H1 (cell line): Measurements from ENCODE around the gene MAGI1. TPM values are rescaled to one million over a fixed set of nuclear protein-coding genes. Genes with fewer than 3 reads are reported as not detected.

ENCODE experiments used
- CREB1 ChIP-seq: IDR thresholded peaks from 2 replicates; pipeline ENCODE4 v1.6.1; 2012; ENCODE audit warnings: inconsistent platforms
- EP300 ChIP-seq, 2 experiments: IDR thresholded peaks; 1 replicate in 1 of 2; 2 replicates in 1 of 2; pipeline ENCODE4 v1.6.1; 2011 to 2012; ENCODE audit warnings: low read depth in 2 of 2, low read length in 2 of 2, mild to moderate bottlenecking in 2 of 2, borderline replicate concordance in 1 of 2, inconsistent platforms in 1 of 2, moderate library complexity in 1 of 2
- HDAC2 ChIP-seq, 2 experiments: fragments of 300-600 bp in 1 of 2; sonication (generic) in 1 of 2; IDR thresholded peaks; 2 replicates each; pipeline ENCODE4 v1.6.1; 2011 to 2012; ENCODE audit warnings: low read depth in 2 of 2, low read length in 2 of 2, mild to moderate bottlenecking in 2 of 2, moderate library complexity in 2 of 2, borderline replicate concordance in 1 of 2, inconsistent platforms in 1 of 2
- JUND ChIP-seq: IDR thresholded peaks from 2 replicates; pipeline ENCODE4 v1.6.1; 2011; ENCODE audit warnings: mild to moderate bottlenecking, improper control_type of control experiment, low read length
- RXRA ChIP-seq: IDR thresholded peaks from 2 replicates; pipeline ENCODE4 v1.6.1; 2011; ENCODE audit warnings: low read depth, mild to moderate bottlenecking, low read length, moderate library complexity; ENCODE audit not compliant: insufficient read depth
- SRF ChIP-seq: IDR thresholded peaks from 2 replicates; pipeline ENCODE4 v1.6.1; 2011; ENCODE audit warnings: mild to moderate bottlenecking, low read depth, low read length, moderate library complexity
- polyA plus RNA-seq, 7 experiments: library from polyadenylated mRNA; depleted of rRNA in 3 of 7; stranded (reverse) in 5 of 7; unstranded in 2 of 7; fragments of >200 nt in 5 of 7; fragments of 200-250 nt in 2 of 7; gene quantifications; 1 replicate in 5 of 7; 2 replicates in 1 of 7; 4 replicates in 1 of 7; pipeline versions ENCODE4 v1.2.1 to v1.2.3, GENCODE V29; 2011 to 2013; ENCODE audit warnings: missing spikeins in 2 of 7, mixed read lengths in 2 of 7
- total RNA-seq: library from RNA; stranded (reverse); fragmentation: NEBNext Ultra II Directional; extraction: Animal tissue kit (Norgen Biotek cat#: 25700); gene quantifications from 2 replicates; pipeline ENCODE4 v1.2.1, GENCODE V29; 2021

MAGI1 gene
- total and polyA plus RNA-seq, 2 of the 8 experiments (the other 6 are each of a cell fraction or from before 2014, with no cell fraction given) = 19.8 to 78.0 TPM

DNA sequence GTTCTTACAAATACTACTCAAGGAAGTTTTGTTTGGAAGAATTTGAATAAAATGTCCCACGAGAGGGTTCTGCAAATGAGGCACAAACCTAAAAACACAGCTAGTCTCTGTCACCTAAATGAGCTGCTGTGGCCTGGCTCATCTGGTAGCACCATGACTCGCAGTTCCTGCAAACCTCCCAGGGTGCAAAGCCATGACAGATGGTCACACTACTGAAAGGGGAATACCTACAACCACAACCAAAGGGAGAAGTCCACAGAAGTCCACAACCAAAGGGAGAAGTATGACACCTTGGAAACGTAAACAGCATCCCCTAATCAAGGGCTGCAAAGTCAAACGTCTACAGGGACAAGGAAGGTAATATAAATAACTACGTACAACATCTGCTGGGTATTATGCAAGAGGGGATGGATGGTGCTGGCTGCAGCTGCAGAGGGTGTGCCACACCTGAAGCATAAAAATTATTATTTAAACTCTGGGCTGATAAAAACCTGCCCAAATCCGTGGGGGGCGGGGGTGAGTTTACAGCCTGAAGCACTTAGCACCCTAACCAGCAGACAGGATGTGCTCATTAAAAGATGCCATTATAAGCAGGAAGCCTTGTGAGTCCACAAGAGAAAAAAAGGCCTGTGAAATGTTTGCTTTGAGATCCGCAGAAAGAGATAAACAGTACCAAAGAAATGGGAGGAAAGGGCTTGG is 184.0 kb downstream of the MAGI1 start (continued):
- TF ChIP-seq HDAC2 (IDR thresholded peaks at IDR 0.05; ENCODE audit: borderline replicate concordance in 1 of 2, low read depth in 2 of 2, low read length in 2 of 2) (no peak), SRF (no peak), CREB1 (no peak), JUND (no peak), RXRA (no peak), EP300 (IDR thresholded peaks at IDR 0.05; ENCODE audit: borderline replicate concordance in 1 of 2, low read depth in 2 of 2, low read length in 2 of 2) (no peak)
